K562 (cell line): ENCODE data around the gene LRP1-AS. TPM values are rescaled to one million over a fixed set of nuclear protein-coding genes. Genes with fewer than 3 reads are reported as not detected.

Source experiments
- ATAC-seq: fragments of 200-7000 bp; cut with Tn5 transposase; 3 replicates; pipeline ENCODE4 v1.9.1; 2020; ENCODE audit warnings: moderate library complexity
- BruUV-seq: library from RNA; stranded (reverse); fragments of 400-500 nt; replicated peaks from 2 replicates; lab custom pipeline; 2021; lab: Mats Ljungman, UMichigan
- CTCF ChIA-PET: fragments of 300-600 bp; formaldehyde crosslinking; extraction: SDS; loops from one replicate; lab custom pipeline; 2021; ENCODE audit warnings: low intra/inter-chr PET ratio; lab: Yijun Ruan, JAX
- POLR2A ChIA-PET: fragments of 300-600, 350-650 bp; sonication (Branson Sonifier 250); formaldehyde crosslinking; extraction: SDS; loops from one replicate; lab custom pipeline; 2021; ENCODE audit warnings: antibody characterized with exemption, inconsistent platforms; lab: Yijun Ruan, JAX
- DNase-seq, 4 experiments: peaks; one replicate each; pipeline versions ENCODE4 v3.0.0 to v3.0.0-alpha.2; 2011 to 2018; ENCODE audit warnings: low spot score in 3 of 4, mixed read lengths in 3 of 4; ENCODE audit errors: extremely low read depth in 1 of 4
- FAIRE-seq: peaks from 2 replicates; lab custom pipeline; 2011; peaks lifted over from hg19 to GRCh38; lab: Jason Lieb, UNC
- H2AFZ ChIP-seq: 2 replicates; pipeline ENCODE4 v1.6.0; 2011; ENCODE audit warnings: low read depth, low read length, control low read depth, inconsistent platforms
- H3K27ac ChIP-seq: fragments of 200-600 bp; 3 replicates; pipeline ENCODE4 v1.8.0; 2011; ENCODE audit warnings: low read depth, mild to moderate bottlenecking, control low read depth, inconsistent platforms, low read length, moderate library complexity, mixed read lengths; ENCODE audit errors: extremely low read depth
- H3K27me3 ChIP-seq, 2 experiments: fragments of 300-600 bp in 1 of 2; 2 replicates in 1 of 2; 3 replicates in 1 of 2; pipeline versions ENCODE4 v1.6.0 to v1.8.0; 2011; ENCODE audit warnings: inconsistent platforms in 2 of 2, low read length in 2 of 2, mild to moderate bottlenecking in 1 of 2, mixed read lengths in 1 of 2, moderate library complexity in 1 of 2; ENCODE audit not compliant: control insufficient read depth in 2 of 2, insufficient read depth in 2 of 2
- H3K36me3 ChIP-seq: fragments of 300-600 bp; 3 replicates; pipeline ENCODE4 v1.8.0; 2011; ENCODE audit warnings: mild to moderate bottlenecking, low read length, inconsistent platforms; ENCODE audit not compliant: control insufficient read depth, insufficient read depth
- H3K4me1 ChIP-seq, 2 experiments: fragments of 200-600 bp in 1 of 2; replicated peaks in 1 of 2; 2 replicates in 1 of 2; 3 replicates in 1 of 2; pipeline versions ENCODE4 v1.5.1 to v1.8.0; 2011; ENCODE audit warnings: inconsistent platforms in 2 of 2, low read length in 2 of 2, mild to moderate bottlenecking in 1 of 2, mixed read lengths in 1 of 2, moderate library complexity in 1 of 2; ENCODE audit not compliant: control insufficient read depth in 2 of 2, insufficient read depth in 2 of 2
- H3K4me2 ChIP-seq: 2 replicates; pipeline ENCODE4 v1.6.1; 2011; ENCODE audit warnings: low read length, control low read depth, inconsistent platforms, mixed read lengths; ENCODE audit not compliant: insufficient read depth
- H3K4me3 ChIP-seq: fragments of 200-600 bp; sonication (generic), shearing (Covaris generic); 2 replicates; pipeline ENCODE4 v1.5.1; 2016; ENCODE audit warnings: control low read depth, inconsistent platforms
- H3K79me2 ChIP-seq: fragments of 200-600 bp; 3 replicates; pipeline ENCODE4 v1.8.0; 2011; ENCODE audit warnings: low read length, inconsistent platforms; ENCODE audit not compliant: control insufficient read depth, insufficient read depth
- H3K9ac ChIP-seq, 2 experiments: 2 replicates each; pipeline versions ENCODE4 v1.6.0 to v1.6.1; 2011; ENCODE audit warnings: low read depth in 2 of 2, low read length in 2 of 2, control low read depth in 1 of 2, inconsistent platforms in 1 of 2, mild to moderate bottlenecking in 1 of 2, mixed read lengths in 1 of 2; ENCODE audit not compliant: insufficient read depth in 1 of 2
- H3K9me1 ChIP-seq: one replicate; pipeline ENCODE4 v1.6.0; 2011; ENCODE audit warnings: inconsistent platforms, mild to moderate bottlenecking, low read length, moderate library complexity; ENCODE audit not compliant: control insufficient read depth, insufficient read depth
- H3K9me3 ChIP-seq: replicated peaks from 2 replicates; pipeline ENCODE4 v1.5.1; 2011; ENCODE audit warnings: low read depth, low read length, inconsistent platforms; ENCODE audit not compliant: control insufficient read depth, insufficient read depth
- H4K20me1 ChIP-seq: replicated peaks from 2 replicates; pipeline ENCODE4 v1.6.1; 2011; ENCODE audit warnings: low read length, inconsistent platforms, mixed read lengths; ENCODE audit not compliant: control insufficient read depth, insufficient read depth
- ELF4 ChIP-seq: fragments of 450-650 bp; formaldehyde crosslinking; IDR thresholded peaks from 2 replicates; pipeline ENCODE4 v1.4.0; 2022; ENCODE audit warnings: missing genetic modification characterization
- ETV5 ChIP-seq: sonication (generic); formaldehyde crosslinking; IDR thresholded peaks from 2 replicates; pipeline ENCODE4 v1.4.0; 2020; ENCODE audit warnings: low read depth, mild to moderate bottlenecking, missing genetic modification reagents
- NR1H2 ChIP-seq: sonication (generic); formaldehyde crosslinking; IDR thresholded peaks from 2 replicates; pipeline ENCODE4 v1.4.0; 2020; ENCODE audit warnings: mild to moderate bottlenecking, missing genetic modification reagents
- SAFB2 ChIP-seq: fragments of 200-400 bp; formaldehyde crosslinking; IDR thresholded peaks from 2 replicates; pipeline ENCODE4 v1.6.1; 2018; ENCODE audit warnings: borderline replicate concordance, low read length, low read depth, moderate library complexity; ENCODE audit not compliant: severe bottlenecking
- ZNF143 ChIP-seq: sonication (generic); formaldehyde crosslinking; IDR thresholded peaks from 2 replicates; pipeline ENCODE4 v1.9.0; 2022; ENCODE audit warnings: mild to moderate bottlenecking, missing genetic modification reagents
- WGBS: fragments of 100-300 bp; shearing (Covaris generic); methylation state at CpG from one replicate; pipeline ENCODE4 v1.1.6; 2016; ENCODE audit warnings: low coverage, mixed read lengths; ENCODE audit not compliant: insufficient coverage; ENCODE audit errors: missing lambda C conversion rate; 5-methylcytosine and 5-hydroxymethylcytosine counted together
- in situ Hi-C: fragments of 300-500 bp; cut with MboI; formaldehyde crosslinking; loops from 4 replicates; pipeline ENCODE4 v1.15.0; 2018; ENCODE audit warnings: inconsistent platforms, mixed read lengths
- intact Hi-C: fragments of 100-400 bp; cut with micrococcal nuclease; formaldehyde crosslinking; loops from 2 replicates; pipeline ENCODE4 v1.14.2; 2022
- polyA plus RNA-seq, 8 experiments: library from polyadenylated mRNA; depleted of rRNA in 4 of 8; stranded (reverse) in 5 of 8; unstranded in 3 of 8; fragments of >200 nt; fragmentation: Nextera tagmentation in 2 of 8; fragmentation: Illumina TruSeq in 1 of 8; extraction: Ambion mirVana in 2 of 8; extraction: Trizol in 1 of 8; gene quantifications; 2 replicates each; pipeline versions ENCODE4 v1.2.1 to v1.2.3, GENCODE V29; 2011 to 2014; ENCODE audit warnings: inconsistent platforms in 1 of 8, missing spikeins in 1 of 8
- total RNA-seq, 7 experiments: library from RNA; depleted of rRNA in 6 of 7; stranded (reverse); fragments of >200 nt in 6 of 7; fragmentation: Illumina TruSeq in 2 of 7; extraction: Trizol in 2 of 7; gene quantifications; 2 replicates each; pipeline versions ENCODE4 v1.2.1 to v1.2.3, GENCODE V29; 2011 to 2021; ENCODE audit warnings: low replicate concordance in 1 of 7
- TF ChIP-seq, protein P1 (sequence below): fragments of 250-450 bp; sonication (Bioruptor Pico); IDR thresholded peaks from 2 replicates; pipeline ENCODE4 v1.5.0; 2021; ENCODE audit warnings: mild to moderate bottlenecking, borderline replicate concordance
- TF ChIP-seq, protein P2 (sequence below): sonication (generic); formaldehyde crosslinking; IDR thresholded peaks from 2 replicates; pipeline ENCODE4 v1.5.0; 2020; ENCODE audit warnings: missing genetic modification reagents
- TF ChIP-seq, protein P3 (sequence below), 2 experiments: fragments of 450-650 bp; IDR thresholded peaks; 2 replicates each; pipeline ENCODE4 v1.6.1; 2016

Gene LRP1-AS
- total and polyA plus RNA-seq, 9 of the 15 experiments (the other 6 are each of a cell fraction or from before 2014, with no cell fraction given), result not detected

DNA sequence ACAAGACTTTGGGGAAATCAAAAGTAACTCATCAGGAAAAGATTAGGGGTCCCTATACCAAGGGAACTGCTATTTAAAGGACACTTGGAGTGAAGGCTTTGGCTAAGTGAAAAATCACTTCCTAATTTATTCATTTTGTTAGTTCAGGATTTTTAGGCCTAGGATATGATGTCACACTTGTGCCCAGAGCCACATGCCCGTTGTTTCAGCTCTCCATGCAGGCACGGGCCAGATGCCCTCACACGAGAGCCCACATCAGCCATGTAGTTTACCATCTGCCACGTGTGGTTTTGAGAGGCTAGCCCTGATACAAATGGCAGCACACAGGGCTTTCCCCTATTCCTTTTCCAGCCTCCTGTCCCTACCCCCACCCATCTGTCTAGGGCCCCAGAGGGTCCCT, 11.9 kb upstream of the LRP1-AS start (continued):
- TF ChIP-seq, protein P1, sequence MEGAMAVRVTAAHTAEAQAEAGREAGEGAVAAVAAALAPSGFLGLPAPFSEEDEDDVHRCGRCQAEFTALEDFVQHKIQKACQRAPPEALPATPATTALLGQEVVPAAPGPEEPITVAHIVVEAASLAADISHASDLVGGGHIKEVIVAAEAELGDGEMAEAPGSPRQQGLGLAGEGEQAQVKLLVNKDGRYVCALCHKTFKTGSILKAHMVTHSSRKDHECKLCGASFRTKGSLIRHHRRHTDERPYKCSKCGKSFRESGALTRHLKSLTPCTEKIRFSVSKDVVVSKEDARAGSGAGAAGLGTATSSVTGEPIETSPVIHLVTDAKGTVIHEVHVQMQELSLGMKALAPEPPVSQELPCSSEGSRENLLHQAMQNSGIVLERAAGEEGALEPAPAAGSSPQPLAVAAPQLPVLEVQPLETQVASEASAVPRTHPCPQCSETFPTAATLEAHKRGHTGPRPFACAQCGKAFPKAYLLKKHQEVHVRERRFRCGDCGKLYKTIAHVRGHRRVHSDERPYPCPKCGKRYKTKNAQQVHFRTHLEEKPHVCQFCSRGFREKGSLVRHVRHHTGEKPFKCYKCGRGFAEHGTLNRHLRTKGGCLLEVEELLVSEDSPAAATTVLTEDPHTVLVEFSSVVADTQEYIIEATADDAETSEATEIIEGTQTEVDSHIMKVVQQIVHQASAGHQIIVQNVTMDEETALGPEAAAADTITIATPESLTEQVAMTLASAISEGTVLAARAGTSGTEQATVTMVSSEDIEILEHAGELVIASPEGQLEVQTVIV (CRISPR knock-in tag), result no peak
- no peak for TF ChIP-seq NR1H2
- TF ChIP-seq ELF4 (CRISPR knock-in tag), result no peak
- TF ChIP-seq, all 486 proteins: peak for 0

DNA sequence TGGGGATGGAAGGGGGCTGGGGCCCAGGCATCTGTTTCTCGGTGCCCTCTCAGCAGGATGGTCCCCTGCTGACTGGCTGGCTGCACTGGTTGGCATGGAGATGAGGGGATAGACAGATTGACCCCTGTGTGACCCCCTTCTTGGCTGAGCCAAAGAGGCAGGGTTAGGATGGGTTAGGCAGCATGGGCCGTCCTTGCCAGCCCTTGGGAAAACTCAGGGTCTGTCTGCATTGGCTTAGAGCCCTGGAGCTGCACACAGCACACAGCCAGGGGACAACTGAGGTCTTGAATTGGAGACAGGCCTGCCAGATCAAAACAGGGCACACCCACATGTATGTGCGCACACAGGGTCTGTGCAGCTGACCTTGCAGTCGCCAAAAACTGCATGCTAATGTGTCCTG, 11.2 kb upstream of the LRP1-AS start:
- WGBS, result 18% methylated on average over 4 of the region's 4 CpGs
- TF ChIP-seq SAFB2 (no peak), ZNF143 (CRISPR knock-in tag) (no peak), ETV5 (CRISPR knock-in tag) (no peak)
- TF ChIP-seq, protein P2, sequence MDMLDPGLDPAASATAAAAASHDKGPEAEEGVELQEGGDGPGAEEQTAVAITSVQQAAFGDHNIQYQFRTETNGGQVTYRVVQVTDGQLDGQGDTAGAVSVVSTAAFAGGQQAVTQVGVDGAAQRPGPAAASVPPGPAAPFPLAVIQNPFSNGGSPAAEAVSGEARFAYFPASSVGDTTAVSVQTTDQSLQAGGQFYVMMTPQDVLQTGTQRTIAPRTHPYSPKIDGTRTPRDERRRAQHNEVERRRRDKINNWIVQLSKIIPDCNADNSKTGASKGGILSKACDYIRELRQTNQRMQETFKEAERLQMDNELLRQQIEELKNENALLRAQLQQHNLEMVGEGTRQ (CRISPR knock-in tag), result no peak
- TF ChIP-seq, protein P3, sequence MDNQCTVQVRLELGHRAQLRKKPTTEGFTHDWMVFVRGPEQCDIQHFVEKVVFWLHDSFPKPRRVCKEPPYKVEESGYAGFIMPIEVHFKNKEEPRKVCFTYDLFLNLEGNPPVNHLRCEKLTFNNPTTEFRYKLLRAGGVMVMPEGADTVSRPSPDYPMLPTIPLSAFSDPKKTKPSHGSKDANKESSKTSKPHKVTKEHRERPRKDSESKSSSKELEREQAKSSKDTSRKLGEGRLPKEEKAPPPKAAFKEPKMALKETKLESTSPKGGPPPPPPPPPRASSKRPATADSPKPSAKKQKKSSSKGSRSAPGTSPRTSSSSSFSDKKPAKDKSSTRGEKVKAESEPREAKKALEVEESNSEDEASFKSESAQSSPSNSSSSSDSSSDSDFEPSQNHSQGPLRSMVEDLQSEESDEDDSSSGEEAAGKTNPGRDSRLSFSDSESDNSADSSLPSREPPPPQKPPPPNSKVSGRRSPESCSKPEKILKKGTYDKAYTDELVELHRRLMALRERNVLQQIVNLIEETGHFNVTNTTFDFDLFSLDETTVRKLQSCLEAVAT (IDR thresholded peaks at IDR 0.05), result no peak
- H3K79me2 ChIP-seq, result no peaks in the 10 kb centered on the region
- peaks cover 11% of the 10 kb centered on the region in 2 experiments for H3K4me1 ChIP-seq
- no peaks in the 10 kb centered on the region for H3K9me3 ChIP-seq
- no peaks in the 10 kb centered on the region for H3K36me3 ChIP-seq
- in situ Hi-C loops (no loop called here), intact Hi-C loops (no loop called here)
- ATAC-seq (no peak), FAIRE-seq (no peak), DNase-seq (no peak)
- H2AFZ ChIP-seq, result no peak overlapping the region
- no peaks in the 10 kb centered on the region for H3K9me1 ChIP-seq
- no peak overlapping the region for H3K4me2 ChIP-seq
- H3K27me3 ChIP-seq, result peaks cover 40 to 61% of the 10 kb centered on the region in 2 experiments
- no peaks in the 10 kb centered on the region for H4K20me1 ChIP-seq
- H3K27ac ChIP-seq, result no peak overlapping the region
- CTCF ChIA-PET, result no interaction called here
- POLR2A ChIA-PET, result interaction anchor here (0.6 to 0.9 kb wide), 3 partner anchors 13 to 503 kb away, joined by 3 to 4 read pairs (median 4); partner anchors contain the start of gene STAT6
- no peak overlapping the region for H3K9ac ChIP-seq
- no TSS peak for BruUV-seq
- no peak overlapping the region for H3K4me3 ChIP-seq
